HG02588 (cell line): ENCODE data around the gene HOXA3.

Experiments used
- ATAC-seq: cut with Tn5 transposase; IDR thresholded peaks from one replicate; pipeline ENCODE4 v1.9.1; 2021; ENCODE audit warnings: mild to moderate bottlenecking, moderate library complexity; ENCODE audit not compliant: unreplicated experiment

Gene HOXA3

DNA sequence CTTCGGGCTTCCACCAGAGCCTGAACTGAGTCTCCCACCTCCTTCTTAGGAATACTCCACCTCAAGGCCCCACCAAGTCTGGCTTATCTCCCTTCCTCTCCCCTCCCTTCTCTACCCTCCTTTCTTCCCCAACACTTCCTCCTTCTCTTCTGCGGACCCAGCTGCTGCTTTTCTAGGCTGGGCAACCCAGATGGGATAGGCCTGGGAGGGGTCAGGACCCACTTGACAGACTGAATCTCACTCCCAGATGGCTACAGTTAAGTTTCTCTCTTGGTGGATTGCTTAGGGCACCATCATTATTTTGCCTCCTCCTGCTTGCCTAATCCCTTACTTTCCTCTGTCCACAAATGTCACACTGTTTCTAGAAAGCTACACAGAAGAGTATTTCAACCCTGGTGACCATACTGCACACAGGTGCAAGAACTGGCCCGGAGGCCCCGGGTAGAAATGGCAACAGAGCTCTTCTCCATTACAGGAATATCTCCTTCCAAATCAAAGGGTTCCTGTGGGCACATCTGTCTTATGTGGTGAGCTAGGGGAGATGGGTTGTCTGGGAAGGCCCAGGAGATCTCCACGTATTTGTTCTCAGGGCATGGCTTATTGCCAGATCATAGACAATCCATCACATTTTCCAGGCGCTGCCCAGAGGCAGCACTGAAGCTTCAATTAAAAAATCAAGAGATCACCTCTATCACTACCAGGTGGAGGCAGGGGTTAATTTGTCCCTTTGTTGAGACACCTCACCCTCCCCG is 37.8 kb upstream of the HOXA3 start:
- ATAC-seq = no peak

DNA sequence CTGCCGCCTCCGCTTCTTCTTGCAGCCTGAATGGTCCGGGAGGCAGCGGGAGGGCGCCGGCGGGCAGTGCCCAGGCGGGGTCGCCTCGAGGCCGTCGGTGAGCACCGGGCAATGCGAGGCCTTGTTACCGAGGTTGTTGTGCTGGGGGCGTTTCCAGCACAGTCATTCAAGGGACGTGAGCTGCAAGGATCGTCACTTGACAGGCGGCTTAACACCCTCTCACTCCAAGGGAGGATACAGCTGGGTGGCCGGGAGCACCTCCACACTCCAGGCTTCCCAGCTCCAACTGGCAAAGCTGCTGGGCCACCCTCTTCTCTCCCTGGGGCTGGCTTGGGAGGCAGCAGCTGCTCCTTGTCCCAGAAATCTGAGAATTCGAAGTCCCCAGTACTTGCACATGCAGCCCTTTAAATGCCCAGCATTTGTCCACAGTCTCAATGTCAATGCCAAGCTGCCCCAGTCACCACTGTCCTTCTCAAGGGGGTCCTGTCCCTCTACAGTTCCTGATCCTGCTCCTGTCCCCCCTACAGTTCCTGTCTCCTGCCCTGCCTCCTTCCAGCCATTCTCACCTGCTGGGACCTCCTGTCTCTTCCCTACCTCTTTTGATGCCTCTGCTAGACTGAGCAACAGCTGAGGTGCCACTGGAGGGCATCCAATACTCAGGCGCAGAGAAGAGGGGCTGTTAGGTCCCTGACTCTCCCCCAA is 37.1 kb upstream of the HOXA3 start:
- no peak for ATAC-seq

DNA sequence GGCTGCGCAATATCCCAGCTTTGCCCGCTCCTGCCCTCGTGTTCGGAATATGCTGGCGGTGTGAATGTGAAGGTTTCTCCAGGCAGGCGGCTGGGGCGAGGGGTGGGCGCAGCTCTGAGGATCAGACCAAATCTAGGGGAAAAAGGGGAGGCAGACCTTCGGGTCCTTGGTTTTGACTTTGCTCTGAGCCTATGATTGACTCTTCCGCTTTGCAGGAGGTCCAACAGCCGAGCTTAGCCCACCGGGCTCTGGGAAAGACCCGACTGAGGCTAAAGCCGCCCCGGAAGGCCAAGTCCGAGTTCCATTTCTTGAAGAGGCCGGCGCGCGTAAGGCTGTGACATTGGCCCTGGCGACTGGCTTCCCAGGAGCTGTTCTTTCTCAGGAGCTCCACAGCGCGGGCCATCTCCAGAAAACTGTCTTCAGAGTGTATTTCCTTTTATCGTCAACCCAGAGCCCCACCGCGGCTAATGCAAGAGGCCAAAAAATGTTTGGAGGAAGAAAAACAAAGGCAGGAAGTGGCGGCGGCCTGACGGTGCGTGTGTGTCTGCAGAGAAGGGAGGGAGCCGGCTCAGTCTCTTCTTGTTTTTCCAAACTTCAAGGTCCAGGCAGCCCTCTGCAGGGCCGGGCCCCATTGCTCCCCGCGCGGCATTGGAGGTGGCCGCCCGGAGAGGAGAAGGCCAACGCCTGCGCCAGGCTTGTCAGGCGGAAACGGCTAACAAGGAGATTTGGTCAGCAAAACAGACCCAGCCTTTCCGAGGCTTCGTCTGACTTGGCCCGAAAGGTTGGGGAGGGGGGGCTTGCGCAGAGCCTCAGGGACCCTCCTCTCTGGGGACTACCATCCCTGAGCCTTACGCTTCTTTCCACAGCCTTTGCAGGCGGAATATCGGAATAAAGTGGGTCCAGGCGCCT is 36.3 kb upstream of the HOXA3 start:
- ATAC-seq = no peak

DNA sequence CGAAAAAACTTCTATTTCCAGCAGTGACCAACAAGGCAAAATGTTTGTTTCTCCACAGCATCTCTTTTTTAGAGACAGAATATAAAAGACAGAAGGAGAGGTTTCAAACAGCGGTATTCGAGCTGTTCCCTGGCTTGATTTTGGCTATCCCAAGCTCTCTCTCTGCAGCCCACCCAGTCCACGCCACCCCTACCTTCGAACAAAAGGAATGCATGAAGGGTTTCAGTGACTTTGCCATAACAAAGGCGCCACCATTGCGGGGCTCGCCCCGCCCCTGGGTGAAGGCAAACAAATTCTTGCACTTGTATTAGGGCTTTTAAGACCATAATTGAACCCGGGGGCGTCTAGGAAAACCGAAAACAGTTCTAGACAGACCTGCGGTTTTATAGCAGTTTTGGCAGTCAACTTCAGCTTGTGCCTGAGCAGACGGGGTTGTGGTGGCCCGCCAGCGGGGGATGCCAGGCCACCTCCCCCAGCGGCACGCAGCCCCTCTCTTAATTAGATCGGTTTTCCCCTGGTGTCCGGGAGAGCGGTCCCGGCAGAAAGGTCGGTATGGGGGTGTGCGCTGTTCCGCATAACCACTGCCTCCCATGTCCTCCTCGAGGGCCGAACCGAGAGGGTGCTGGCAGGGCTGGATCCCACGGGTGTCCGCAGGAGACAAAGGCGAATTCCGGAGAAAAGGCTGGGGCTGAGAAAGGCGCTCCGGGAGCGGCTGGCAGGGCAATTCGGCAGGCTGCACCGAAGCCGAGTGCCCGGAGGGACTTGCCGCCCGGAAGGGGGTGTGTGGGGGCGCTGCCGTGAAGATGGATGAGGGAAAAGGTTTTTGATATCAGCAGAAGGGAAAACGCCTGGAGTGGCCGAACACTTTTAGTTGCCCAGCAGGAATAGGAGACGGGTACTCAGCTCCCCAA is 35.3 kb upstream of the HOXA3 start:
- no peak for ATAC-seq

DNA sequence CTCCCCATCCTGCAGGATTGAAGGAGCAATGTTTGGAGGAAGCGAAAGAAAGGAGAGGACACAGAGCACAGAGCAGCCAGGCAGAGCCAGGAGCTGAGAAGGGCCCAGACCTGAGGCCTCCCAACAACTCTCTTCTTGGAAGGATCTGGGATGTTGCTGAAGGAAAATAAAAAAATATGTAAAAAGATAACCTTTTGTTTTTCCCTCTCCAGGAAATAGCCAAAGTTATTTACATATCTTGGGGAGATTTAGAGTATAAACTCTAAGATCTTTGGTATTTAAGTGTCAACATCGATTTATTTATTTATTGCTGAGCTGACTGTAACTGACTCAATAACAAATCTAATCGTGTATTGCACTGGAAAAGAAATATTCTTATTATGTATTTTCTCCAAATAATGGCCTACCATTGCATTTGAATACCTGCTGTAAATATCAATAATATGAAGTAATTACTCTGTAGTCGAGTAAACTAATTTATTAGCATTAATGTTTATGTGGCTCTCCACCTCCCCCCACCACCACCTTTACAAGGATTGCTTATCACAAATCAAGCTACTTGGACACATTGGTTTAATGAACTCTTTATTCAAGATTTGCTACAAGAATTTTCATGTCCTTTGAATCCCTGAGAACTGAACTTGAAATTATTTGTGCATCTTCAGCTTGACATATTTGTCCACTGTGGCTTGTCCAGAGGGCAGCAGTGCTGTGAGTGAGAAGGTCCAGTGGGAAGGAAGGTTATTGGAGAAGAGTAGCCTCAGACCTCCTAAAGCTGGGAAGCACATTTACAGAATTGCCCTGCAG is 34.5 kb upstream of the HOXA3 start:
- ATAC-seq = no peak

DNA sequence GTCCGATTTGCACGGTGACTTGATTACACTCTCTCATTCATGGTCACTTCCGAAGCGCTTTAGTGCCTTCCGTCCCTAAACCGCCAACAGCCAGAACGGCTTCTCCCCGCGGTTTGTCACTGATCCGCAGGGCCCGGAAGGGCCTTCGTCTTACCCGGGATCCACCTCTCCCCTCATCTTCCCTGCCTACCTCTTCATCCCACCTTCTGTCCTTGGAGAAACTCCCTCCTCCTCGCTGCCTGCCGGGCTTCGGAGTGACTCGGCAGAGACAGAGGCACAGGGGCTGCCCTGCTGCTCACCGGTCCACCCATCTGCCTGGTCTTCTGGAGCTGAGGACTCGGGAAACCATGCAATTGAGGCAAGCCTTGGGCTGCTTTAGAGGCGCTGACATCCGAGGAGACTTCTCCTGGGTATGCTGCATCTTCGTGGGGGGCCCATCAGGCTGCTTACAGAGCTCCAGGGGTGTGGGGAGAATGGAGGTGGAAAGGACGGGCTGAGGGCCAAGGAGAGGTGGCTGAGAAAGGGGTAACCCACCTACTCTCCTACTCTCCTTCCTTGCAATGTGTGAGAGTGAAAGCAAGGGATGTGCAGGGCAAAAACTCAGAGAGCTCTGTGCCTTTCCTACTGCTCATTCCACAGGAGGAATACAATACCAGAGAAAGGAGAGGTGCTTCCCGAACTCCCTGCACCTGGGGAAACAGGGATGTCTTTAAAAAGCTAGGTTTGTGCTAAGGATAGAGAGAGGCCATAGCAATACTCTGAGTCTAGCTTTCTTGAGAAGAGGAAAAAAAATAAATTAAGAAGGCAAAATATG is 33.7 kb upstream of the HOXA3 start:
- no peak for ATAC-seq

DNA sequence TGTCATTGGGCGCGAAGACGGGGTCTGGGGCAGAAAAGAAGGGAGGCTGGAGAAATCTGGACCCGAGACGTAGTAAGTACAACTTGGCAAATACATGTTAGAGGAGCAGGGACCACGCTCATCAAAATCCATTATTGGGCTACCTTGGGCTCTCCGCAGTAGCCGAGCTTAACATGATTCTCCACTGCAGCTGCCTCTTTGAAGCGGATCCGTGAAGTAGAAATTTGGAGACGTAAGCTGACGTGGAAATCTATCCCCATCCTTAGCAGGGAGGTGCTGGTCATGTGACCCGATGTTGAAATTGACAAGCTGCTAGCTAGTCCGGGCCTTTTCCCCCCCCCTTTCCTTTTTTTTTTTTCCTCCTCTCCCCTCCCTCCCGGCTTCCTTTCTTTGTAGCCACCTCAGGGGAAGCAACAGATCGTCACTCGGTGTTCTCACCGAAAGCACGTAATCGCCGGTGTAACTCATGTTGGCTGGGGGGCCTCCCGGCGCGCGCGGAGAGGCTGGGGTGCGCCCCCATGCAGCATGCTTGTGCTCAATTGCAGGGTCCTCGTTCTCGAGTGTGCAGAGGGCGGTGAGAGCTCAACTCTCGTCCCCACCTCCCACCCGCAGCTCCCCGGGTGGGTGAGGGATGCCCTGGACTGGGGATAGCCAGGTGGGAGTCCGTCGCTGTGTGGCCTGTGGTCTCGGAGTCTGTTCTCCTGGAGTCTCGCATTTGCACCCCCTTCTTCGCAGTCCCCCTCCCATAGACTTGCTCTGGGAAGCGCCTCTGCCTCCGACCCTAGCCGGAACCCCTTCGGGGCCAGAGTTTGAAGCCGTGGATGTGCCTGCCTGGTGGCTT is 32.9 kb upstream of the HOXA3 start, which contains the start of gene HOXA11:
HOXA11 (minus strand) TSS at position 220 of the 841 bp plus-strand sequence; CDS start at position 132, 88 bp downstream.
- no peak for ATAC-seq

DNA sequence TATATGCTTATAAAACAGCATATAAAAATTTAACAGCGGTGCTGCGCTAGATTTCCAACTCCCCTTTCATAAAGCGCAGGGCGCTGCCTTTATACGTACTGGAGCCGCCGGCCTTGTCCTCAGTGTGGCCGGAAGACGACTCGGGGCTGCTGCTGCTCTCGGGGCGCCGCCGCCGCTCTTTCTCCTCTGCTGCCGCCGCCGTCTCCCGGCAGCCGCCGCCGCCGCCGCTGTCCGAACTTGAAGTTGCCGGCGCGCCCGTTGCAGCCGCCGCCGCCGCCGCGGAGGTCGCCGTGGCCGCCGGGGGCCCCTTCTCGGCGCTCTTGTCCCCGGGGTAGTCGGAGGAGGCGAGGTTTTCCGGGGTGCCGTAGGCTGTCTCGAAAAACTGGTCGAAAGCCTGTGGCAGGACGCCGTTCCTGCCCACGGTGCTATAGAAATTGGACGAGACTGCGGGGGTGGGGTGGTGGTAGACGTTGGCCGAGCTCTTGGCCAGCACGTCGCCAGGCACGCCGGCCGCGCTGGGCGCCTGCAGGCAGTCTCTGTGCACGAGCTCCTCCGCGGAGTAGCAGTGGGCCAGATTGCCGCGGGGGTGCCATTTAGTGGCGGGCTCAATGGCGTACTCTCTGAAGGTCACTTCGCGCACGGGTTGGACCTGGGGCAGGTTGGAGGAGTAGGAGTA is 32.1 kb upstream of the HOXA3 start:
- ATAC-seq = no peak

DNA sequence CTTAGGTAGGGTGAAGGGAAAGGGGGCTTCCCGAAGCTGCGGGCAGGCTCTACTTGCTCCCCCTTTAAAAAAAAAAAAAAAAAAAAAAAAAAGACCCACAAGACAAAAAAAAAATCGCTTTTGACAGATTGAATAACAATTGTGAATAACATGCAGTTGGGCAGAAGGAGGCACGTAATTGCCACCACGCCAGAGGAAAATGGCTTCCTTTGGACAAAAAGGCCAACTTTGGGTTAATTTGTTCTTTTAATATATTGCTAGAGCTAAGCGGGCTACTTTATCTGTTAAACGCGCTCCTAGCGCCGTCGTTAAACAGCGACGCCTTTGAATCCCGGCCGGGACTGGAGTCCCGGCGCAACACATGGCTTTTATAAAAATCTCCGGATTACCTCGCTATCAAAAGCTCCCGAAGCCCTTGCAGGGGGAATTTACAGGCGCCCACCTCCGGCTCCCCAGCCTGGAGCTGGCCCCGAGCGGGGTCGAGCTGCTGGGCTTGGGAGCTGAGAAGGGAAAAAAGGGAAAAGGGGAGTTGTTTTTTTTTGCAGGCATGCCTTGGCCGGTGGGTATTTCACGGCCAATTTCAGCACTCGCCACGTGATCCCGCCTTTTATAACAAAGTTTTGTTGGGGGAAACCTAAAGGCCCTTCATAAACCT is 31.4 kb upstream of the HOXA3 start:
- ATAC-seq = no peak

DNA sequence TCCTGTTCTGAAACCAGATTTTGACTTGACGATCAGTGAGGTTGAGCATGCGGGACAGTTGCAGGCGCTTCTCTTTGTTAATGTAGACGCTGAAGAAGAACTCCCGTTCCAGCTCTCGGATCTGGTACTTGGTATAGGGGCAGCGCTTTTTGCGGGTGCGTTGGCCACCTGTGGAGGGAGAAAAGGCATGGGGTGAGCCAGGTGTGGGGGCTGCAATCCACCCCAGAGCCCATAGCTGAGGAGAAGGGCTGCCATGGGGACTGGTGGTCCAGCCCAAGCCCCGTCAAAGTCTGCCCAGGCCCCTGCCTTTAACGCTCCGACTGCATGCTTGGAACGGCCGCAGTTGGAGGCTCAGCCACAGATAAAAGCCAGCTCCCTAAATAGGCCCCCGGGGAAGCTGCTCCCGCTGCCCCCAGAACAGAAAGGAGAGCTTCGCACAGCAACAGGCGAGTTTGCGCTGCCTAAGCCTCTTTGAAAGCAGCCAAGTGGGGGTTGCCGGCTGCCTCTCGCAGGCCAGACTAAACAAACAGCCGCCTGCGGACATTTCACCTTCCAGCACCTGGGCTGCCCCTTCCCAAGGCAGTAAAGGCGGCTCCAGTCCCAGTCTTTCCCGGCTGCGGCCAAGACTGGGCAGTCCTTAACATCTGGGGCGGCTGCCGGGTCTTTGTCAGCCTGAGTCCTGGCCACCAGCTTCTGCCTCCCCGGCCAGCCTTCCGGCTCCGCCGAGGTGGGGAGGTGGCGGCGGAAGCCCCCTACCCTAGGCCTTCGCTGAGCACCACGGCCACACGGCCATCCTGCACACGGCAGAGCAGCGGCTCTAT is 30.7 kb upstream of the HOXA3 start:
- ATAC-seq = no peak

DNA sequence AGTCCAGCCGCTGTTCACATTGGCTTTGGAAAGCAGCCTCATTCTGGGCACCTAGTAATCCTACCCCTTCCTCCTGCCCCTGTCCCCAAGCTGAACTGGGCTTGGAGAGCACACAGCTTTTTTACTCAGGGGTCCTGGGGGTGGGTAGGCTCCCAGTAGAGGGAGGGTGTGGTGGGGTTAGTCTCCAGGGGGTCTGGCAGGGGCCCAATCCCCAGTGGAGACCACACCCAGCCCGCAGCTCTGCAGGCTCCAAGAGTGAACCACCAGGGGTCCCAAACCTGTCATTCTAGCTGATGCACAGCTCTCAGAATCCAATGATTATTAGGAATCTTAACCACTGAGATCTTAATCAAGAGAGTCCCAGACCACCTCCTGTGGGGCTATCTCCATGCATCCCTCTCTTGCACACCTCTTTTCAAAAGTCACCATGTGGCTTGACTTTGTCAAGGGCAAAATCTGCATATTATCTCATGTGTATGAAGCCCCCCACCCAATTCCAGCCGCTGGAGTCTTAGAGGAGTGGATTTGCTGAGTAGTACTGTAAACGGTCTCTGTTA is 30.0 kb upstream of the HOXA3 start:
- no peak for ATAC-seq

DNA sequence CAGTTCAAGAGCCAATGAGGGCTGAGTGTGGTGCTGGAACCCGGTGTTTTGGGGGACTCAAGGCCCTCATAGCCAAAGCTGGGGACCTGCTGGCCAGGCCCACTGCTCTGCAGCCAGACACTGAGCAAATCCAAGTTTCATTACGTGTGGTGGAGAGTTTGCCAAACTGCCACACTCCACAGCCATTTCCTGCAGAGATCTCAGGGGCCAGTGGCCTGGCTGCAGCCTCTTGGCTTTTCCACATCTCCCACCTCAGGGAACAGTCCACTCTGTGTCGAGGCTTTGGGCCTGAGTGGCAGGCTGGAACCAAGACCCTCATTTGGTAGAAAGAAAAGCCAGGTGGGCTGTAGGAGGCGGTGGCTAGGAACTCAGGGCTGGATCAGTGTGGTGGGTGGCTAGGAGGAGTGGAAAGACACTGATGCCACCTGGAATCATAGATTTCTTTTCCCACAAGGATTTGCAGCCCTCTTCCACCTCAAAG is 29.5 kb upstream of the HOXA3 start:
- no peak for ATAC-seq

DNA sequence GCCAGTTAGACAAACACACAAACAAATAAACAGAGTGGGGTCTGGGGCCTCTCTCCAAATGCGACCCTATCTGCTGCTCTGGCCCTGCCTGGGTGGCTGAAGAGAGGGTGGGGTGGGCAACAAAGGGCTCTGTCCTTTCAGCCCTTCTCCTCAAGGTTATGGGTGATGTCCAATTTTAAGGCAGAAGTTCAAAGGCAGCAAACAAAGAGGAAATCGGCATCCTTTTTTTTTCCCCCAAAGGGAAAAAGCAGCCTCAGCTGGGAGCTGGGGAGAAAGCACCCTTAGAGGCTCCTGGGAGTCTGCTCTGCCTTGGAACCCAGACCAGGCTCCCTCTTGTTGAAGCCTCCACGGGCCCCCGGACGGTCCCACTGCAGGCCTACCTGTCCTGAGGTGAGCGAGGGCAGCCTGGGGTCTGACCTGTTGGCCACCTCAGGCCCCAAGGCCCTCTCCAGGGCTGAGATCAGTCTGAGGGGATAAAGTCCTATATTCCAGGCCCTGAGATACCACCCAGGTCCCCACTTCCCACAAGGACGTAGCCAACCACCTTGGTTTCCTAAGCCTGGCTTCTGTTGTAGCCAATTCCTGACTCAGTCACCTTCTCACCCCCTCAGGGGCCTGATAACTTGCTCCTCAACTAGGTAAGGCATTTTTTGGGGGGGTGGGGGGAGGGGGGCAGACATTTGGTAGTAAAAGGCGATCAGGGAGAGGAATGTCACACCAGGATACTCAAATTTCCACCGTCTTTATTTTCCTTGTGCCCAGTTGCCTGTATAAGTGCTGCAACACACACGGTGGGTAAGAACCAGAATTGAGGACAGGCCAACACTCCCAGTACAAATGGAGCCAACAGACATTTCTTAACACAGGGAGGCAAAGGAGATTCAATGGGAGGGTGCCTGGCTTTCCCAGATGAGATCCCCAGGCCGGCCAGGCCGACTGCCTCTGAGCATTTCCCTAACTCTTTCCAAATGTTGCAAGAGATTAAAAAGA is 28.3 kb upstream of the HOXA3 start:
- no peak for ATAC-seq
